B cell (primary cell): Measurements from ENCODE around the gene RNF141.

ENCODE experiments used
- CTCF ChIP-seq: fragments of 200-600 bp; IDR thresholded peaks from one replicate; pipeline ENCODE4 v1.8.0; 2022; ENCODE audit warnings: antibody characterized with exemption, mild to moderate bottlenecking
- EZH2 ChIP-seq: IDR thresholded peaks from 2 replicates; pipeline ENCODE4 v1.6.1; 2012; ENCODE audit warnings: borderline replicate concordance, low read depth, mild to moderate bottlenecking, moderate library complexity, low read length; ENCODE audit not compliant: insufficient read depth, poor library complexity, severe bottlenecking

- TF ChIP-seq CTCF (no peak), EZH2 (no peak)
Measured at GRCh38 chr11:10576035-10576398, 35.0 kb upstream of the RNF141 start.
